Gastrocnemius medialis (tissue), 4 donors: ENCODE results near the gene ASTN2. TPM values are rescaled to one million over a fixed set of nuclear protein-coding genes. Genes with fewer than 3 reads are reported as not detected.

Experiments used
- ATAC-seq, 2 donors: fragments of 150-250 bp; one replicate each; pipeline ENCODE4 v1.9.1; 2016
- DNase-seq, 2 donors: peaks; one replicate each; pipeline ENCODE4 v3.0.0-alpha.2; 2019
- H3K27ac ChIP-seq, 4 donors: fragments of 200-600 bp; sonication (generic); 1 replicate in 1 of 4; 2 replicates in 3 of 4; pipeline ENCODE4 v1.5.1; 2016 to 2018; ENCODE audit warnings: mild to moderate bottlenecking in 2 of 4, moderate library complexity in 1 of 4
- H3K27me3 ChIP-seq, 3 donors: fragments of 200-600 bp; sonication (generic) in 2 of 3; 1 replicate in 1 of 3; 2 replicates in 2 of 3; pipeline versions ENCODE4 v1.5.1 to v1.6.0; 2016 to 2019; ENCODE audit warnings: mild to moderate bottlenecking in 1 of 3, moderate library complexity in 1 of 3
- H3K36me3 ChIP-seq, 2 donors: fragments of 200-600 bp; sonication (generic) in 1 of 2; one replicate each; pipeline ENCODE4 v1.5.1; 2017 to 2018
- H3K4me1 ChIP-seq, 2 donors: fragments of 200-600 bp; sonication (generic) in 1 of 2; one replicate each; pipeline ENCODE4 v1.5.1; 2016 to 2017; ENCODE audit warnings: mild to moderate bottlenecking in 2 of 2
- H3K4me3 ChIP-seq, 4 donors: fragments of 200-600 bp; sonication (generic) in 3 of 4; 1 replicate in 1 of 4; 2 replicates in 3 of 4; pipeline ENCODE4 v1.5.1; 2016 to 2019; ENCODE audit warnings: mild to moderate bottlenecking in 2 of 4
- H3K9me3 ChIP-seq, 3 donors: fragments of 200-600 bp; sonication (generic) in 2 of 3; 1 replicate in 1 of 3; 2 replicates in 2 of 3; pipeline ENCODE4 v1.5.1; 2016 to 2019
- POLR2A ChIP-seq, 2 donors: fragments of 450-650 bp; IDR thresholded peaks; one replicate each; pipeline ENCODE4 v1.6.1; 2017; ENCODE audit warnings: antibody characterized with exemption in 2 of 2, mild to moderate bottlenecking in 2 of 2, moderate library complexity in 2 of 2
- in situ Hi-C, 4 donors: fragments of 200-750 bp; cut with MboI; loops; one replicate each; pipeline versions ENCODE4 v1.15.0 to v1.8.0; 2017; ENCODE audit warnings: low sequenced_read_pairs in 4 of 4
- intact Hi-C: fragments of 100-400 bp; cut with DNase I; formaldehyde crosslinking; loops from one replicate; pipeline ENCODE4 v1.15.1; 2023; ENCODE audit warnings: low total_unique reads
- total RNA-seq, 4 donors: library from RNA; depleted of rRNA; stranded (reverse); fragments of >200 nt; gene quantifications; one replicate each; pipeline versions ENCODE4 v1.1.0 to v1.2.3, GENCODE V29; 2016
- TF ChIP-seq, protein P1 (sequence below), 5 experiments: fragments of 450-650 bp in 3 of 5; fragments of 200-600 bp in 2 of 5; sonication (generic) in 2 of 5; IDR thresholded peaks in 4 of 5; conservative IDR thresholded peaks in 1 of 5; 1 replicate in 4 of 5; 2 replicates in 1 of 5; pipeline ENCODE4 v1.5.1; 2016 to 2019; ENCODE audit warnings: antibody characterized with exemption in 5 of 5, mild to moderate bottlenecking in 3 of 5, moderate library complexity in 3 of 5

ASTN2 gene
- total RNA-seq, 4 donors from 2014 or later, result 2.5 to 4.6 (median 3.7) TPM

DNA sequence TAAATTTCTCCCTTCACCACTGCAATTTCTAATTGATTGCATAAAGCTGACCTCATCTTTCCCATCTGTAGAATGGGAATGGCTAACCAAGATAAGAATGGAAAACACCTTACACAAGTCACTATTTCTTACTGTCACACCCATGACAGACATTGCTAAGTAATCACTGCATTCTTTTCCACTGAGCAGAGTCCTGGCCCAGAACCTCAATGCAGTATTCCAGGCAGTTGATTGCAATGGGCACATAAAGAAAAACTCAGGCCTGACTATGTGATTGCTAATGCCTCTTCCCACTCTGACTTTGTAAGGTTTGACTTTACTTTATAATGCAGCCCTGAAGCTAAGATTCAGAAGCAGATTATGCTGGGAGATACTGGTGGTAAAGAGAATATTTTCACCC is 698.4 kb downstream of the ASTN2 start:
- no peaks in the 10 kb centered on the region for H3K27me3 ChIP-seq
- ATAC-seq, result no peak
- H3K9me3 ChIP-seq, result no peaks in the 10 kb centered on the region
- no peak overlapping the region for H3K27ac ChIP-seq
- TF ChIP-seq POLR2A (IDR thresholded peaks at IDR 0.05), result no peak
- TF ChIP-seq, protein P1, sequence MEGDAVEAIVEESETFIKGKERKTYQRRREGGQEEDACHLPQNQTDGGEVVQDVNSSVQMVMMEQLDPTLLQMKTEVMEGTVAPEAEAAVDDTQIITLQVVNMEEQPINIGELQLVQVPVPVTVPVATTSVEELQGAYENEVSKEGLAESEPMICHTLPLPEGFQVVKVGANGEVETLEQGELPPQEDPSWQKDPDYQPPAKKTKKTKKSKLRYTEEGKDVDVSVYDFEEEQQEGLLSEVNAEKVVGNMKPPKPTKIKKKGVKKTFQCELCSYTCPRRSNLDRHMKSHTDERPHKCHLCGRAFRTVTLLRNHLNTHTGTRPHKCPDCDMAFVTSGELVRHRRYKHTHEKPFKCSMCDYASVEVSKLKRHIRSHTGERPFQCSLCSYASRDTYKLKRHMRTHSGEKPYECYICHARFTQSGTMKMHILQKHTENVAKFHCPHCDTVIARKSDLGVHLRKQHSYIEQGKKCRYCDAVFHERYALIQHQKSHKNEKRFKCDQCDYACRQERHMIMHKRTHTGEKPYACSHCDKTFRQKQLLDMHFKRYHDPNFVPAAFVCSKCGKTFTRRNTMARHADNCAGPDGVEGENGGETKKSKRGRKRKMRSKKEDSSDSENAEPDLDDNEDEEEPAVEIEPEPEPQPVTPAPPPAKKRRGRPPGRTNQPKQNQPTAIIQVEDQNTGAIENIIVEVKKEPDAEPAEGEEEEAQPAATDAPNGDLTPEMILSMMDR (IDR thresholded peaks at IDR 0.05 in 4 of 5, conservative IDR thresholded peaks at IDR 0.05 in 1 of 5), result no peak
- H3K4me1 ChIP-seq, result peaks cover 0 to 8% of the 10 kb centered on the region in 2 donors
- no peaks in the 10 kb centered on the region for H3K36me3 ChIP-seq
- no peak overlapping the region for H3K4me3 ChIP-seq
- intact Hi-C loops (no loop called here), in situ Hi-C loops (no loop called here)
- no peak for DNase-seq

DNA sequence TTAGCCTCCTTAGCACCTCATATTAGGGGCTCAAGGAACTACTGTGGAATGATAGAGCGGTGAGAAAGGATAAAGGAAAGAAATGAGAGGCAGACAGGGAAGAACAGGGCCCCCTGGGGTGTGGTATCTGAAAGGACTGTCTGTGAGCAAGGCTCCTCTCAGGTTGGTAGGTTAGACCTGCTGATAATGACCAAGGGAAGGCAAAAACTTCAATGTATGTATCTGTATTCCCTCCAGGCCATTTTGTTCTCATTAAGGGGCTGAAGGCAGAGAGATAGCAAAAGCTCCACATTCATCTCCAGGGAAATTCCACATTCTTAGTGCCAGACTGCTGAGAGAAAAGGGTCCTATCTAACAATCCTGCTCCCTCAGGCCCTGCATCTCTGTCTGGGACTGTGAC is 699.1 kb downstream of the ASTN2 start:
- H3K27ac ChIP-seq, result no peak overlapping the region
- no peaks in the 10 kb centered on the region for H3K9me3 ChIP-seq
- ATAC-seq, result no peak
- TF ChIP-seq, protein P1 (IDR thresholded peaks at IDR 0.05 in 4 of 5, conservative IDR thresholded peaks at IDR 0.05 in 1 of 5), result no peak
- no peak for TF ChIP-seq POLR2A (IDR thresholded peaks at IDR 0.05)
- intact Hi-C loops (no loop called here), in situ Hi-C loops (no loop called here)
- H3K27me3 ChIP-seq, result no peaks in the 10 kb centered on the region
- no peaks in the 10 kb centered on the region for H3K36me3 ChIP-seq
- no peak for DNase-seq
- H3K4me3 ChIP-seq, result no peak overlapping the region
- peaks cover 0 to 8% of the 10 kb centered on the region in 2 donors for H3K4me1 ChIP-seq

DNA sequence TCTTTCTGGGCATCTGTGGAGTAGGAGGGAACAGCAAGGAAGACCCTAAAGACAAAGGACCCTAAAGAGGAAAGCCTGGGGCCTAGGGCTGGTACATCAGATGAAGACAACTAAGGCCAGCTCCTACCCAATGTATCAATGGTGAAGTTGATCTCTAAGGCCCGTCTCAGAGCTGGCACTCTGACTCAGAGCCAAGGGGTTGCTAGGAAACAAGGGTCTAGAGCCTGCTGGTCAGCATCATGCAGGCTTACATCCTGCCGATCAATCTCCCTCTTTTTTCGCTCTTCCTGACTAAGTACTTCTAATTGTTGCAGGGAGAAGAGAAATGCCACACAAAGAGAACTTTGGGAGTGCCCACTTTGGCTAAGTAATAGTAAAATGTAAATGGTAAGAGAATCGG is 701.6 kb downstream of the ASTN2 start:
- in situ Hi-C loops, result no loop called here
- intact Hi-C loops, result no loop called here
- Histone ChIP-seq H3K4me1 (peaks cover 0 to 8% of the 10 kb centered on the region in 2 donors), H3K36me3 (no peaks in the 10 kb centered on the region), H3K27ac (no peak overlapping the region), H3K4me3 (no peak overlapping the region), H3K27me3 (no peaks in the 10 kb centered on the region), H3K9me3 (no peaks in the 10 kb centered on the region)
- ATAC-seq (no peak), DNase-seq (no peak)
- TF ChIP-seq, protein P1 (IDR thresholded peaks at IDR 0.05 in 4 of 5, conservative IDR thresholded peaks at IDR 0.05 in 1 of 5), result no peak
- no peak for TF ChIP-seq POLR2A (IDR thresholded peaks at IDR 0.05)

DNA sequence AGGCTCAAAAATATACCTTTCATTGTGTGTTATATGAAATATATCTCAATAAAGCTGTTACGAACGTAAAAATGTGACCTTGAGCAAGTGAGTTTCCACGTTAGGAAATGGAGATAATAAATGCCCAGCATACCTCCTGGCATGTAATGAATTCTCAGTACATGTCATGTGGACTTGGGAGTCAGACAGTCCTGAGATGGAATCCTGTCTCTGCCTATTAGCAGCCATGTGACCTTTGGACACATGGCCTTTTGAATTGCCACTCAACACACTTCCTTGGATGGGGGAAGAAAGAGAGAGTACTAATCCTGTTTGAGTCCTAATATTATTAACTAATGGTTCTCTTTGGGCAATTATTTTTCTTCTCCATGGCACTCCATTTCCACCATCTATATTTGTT is 702.1 kb downstream of the ASTN2 start:
- ATAC-seq, result no peak
- Histone ChIP-seq H3K4me3 (no peak overlapping the region), H3K9me3 (no peaks in the 10 kb centered on the region), H3K4me1 (peaks cover 0 to 8% of the 10 kb centered on the region in 2 donors), H3K36me3 (no peaks in the 10 kb centered on the region), H3K27me3 (no peaks in the 10 kb centered on the region), H3K27ac (no peak overlapping the region)
- intact Hi-C loops (no loop called here), in situ Hi-C loops (no loop called here)
- TF ChIP-seq, protein P1 (IDR thresholded peaks at IDR 0.05 in 4 of 5, conservative IDR thresholded peaks at IDR 0.05 in 1 of 5), result no peak
- TF ChIP-seq POLR2A (IDR thresholded peaks at IDR 0.05), result no peak
- DNase-seq, result no peak
